ENCODE data around the gene L3MBTL4.

Gene L3MBTL4

DNA sequence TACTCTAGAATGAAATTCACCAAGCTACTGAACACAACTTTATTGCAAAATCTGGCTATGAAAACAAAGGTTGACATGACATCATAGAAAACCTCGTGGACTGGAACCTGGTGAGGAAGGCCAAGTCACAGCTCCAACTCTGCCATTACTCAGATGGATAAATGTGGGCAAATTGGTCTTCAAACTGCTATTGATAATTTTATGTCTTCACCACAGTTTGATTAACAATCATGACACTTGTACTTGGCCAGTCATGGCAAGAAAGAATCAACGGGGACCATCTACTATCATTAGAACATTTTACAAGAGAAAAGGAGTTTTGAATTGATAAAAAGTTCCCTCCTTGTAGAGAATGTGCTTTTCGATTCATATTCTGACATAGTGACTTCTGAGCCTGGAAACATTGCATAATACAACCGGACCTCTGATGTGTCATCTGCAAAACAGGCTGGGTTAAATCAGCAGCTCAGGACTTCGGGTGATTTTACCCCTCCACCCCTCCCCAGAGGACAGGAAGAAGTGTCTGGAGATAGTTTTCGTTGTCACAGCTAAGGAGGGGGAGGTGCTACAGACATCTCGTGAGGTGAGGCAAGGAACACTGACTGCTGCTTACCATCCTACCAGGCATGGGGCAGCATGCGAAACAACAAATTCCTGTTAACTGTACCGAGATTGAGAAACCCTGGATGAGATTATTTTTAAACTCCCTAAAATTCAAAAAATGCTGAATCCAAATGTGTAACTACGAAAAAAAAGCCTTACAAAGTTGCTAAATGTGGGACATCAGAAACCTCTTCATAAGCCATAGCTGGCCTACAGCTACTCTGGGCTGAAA, 8.4 kb downstream of the L3MBTL4 start:
- Histone ChIP-seq H3K27me3 (ENCODE audit: control insufficient read depth in 1 of 2, insufficient read depth in 1 of 2, low read length in 2 of 2) (peaks cover 0 to 4% of the 10 kb centered on the region in 2 experiments), H3K9ac (ENCODE audit: low read length) (peak overlapping the region; percentile 19), H2AFZ (ENCODE audit: low read depth, low read length) (no peak overlapping the region), H4K8ac (ENCODE audit: low read length) (no peak overlapping the region), H2AK5ac (ENCODE audit: low read length, severe bottlenecking) (no peak overlapping the region), H4K91ac (ENCODE audit: low read length) (no peak overlapping the region), H3K36me3 (ENCODE audit: control insufficient read depth in 1 of 2, insufficient read depth in 2 of 2, low read depth in 1 of 2, low read length in 2 of 2) (no peaks in the 10 kb centered on the region), H3K27ac (ENCODE audit: low read length, poor library complexity, severe bottlenecking) (no peak overlapping the region), H3K23ac (ENCODE audit: low read length in 2 of 2) (no peak overlapping the region), H3K4me1 (ENCODE audit: control insufficient read depth, insufficient read depth, low read depth, low read length) (no peaks in the 10 kb centered on the region), H3K14ac (ENCODE audit: low read length in 2 of 2) (no peak overlapping the region), H3K79me1 (replicated peaks; ENCODE audit: low read length, poor library complexity, severe bottlenecking) (no peaks in the 10 kb centered on the region), H2BK120ac (ENCODE audit: low read depth, low read length) (no peak overlapping the region), H3K4me2 (ENCODE audit: low read length, poor library complexity, severe bottlenecking) (no peak overlapping the region), H3K18ac (ENCODE audit: low read depth in 1 of 2, low read length in 2 of 2) (no peak overlapping the region), H2BK15ac (ENCODE audit: low read depth, poor library complexity, severe bottlenecking) (no peak overlapping the region), H3K4me3 (ENCODE audit: insufficient read depth in 1 of 2, low read depth in 1 of 2, low read length in 2 of 2) (peak overlapping the region in 1 of 2 experiments; percentile 59), H3K9me3 (ENCODE audit: control insufficient read depth, low read length) (no peaks in the 10 kb centered on the region), H2BK12ac (ENCODE audit: low read length in 2 of 2) (no peak overlapping the region), H3K4ac (ENCODE audit: low read depth in 1 of 2, low read length in 2 of 2) (no peak overlapping the region), H2BK5ac (ENCODE audit: low read depth, low read length, poor library complexity, severe bottlenecking) (no peak overlapping the region)
- peak; percentile 37 for DNase-seq
- 66% methylated on average over 6 of the region's 10 CpGs for WGBS

DNA sequence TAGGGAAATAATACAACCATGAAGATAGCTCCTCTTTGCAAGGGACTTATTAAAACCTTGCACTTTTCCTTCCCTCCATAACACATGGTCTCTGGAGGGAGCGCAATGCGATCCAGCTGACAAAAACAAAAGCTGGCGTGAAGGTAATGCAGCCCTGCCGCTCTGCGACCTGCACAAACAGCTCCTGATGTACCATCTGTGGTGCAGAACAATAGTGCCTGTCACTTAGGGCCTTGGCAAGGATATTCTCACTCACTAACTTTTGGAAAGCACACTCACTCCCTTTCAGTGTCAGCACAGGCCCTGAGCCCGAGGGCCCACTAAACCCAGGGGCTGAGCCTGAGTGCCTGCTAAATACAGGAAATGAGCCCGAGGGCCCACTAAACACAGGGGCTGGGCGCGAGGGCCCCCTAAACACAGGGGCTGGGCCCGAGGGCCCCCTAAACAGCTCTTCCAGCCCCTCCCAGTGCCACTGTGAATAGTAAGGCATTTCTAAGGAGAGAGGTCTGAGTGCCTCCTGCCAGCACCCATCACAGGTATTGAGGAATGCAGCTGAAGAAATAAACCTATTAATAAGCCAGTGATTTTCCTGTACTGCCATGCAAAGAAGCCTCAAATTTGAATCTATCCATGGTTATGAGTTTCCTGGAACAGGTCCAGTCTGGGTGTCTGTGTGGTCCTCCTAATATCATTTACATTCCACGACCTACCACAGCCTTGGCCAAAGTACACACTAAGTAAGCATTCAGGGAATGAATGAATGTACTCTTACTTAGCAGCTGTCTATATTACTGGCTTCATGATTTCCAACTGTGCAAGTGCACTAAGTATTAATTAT, 9.3 kb downstream of the L3MBTL4 start:
- no peaks in the 10 kb centered on the region for H3K79me1 ChIP-seq (replicated peaks; ENCODE audit: low read length, poor library complexity, severe bottlenecking)
- H3K27me3 ChIP-seq (ENCODE audit: control insufficient read depth in 1 of 2, insufficient read depth in 1 of 2, low read length in 2 of 2), result peaks cover 0 to 4% of the 10 kb centered on the region in 2 experiments
- H3K4me3 ChIP-seq (ENCODE audit: insufficient read depth in 1 of 2, low read depth in 1 of 2, low read length in 2 of 2), result no peak overlapping the region
- H3K4ac ChIP-seq (ENCODE audit: low read depth in 1 of 2, low read length in 2 of 2), result no peak overlapping the region
- H3K14ac ChIP-seq (ENCODE audit: low read length in 2 of 2), result no peak overlapping the region
- WGBS, result 75% methylated on average over 11 of the region's 11 CpGs
- H3K23ac ChIP-seq (ENCODE audit: low read length in 2 of 2), result no peak overlapping the region
- no peaks in the 10 kb centered on the region for H3K9me3 ChIP-seq (ENCODE audit: control insufficient read depth, low read length)
- no peaks in the 10 kb centered on the region for H3K4me1 ChIP-seq (ENCODE audit: control insufficient read depth, insufficient read depth, low read depth, low read length)
- H2AFZ ChIP-seq (ENCODE audit: low read depth, low read length), result no peak overlapping the region
- H2BK5ac ChIP-seq (ENCODE audit: low read depth, low read length, poor library complexity, severe bottlenecking), result no peak overlapping the region
- H3K36me3 ChIP-seq (ENCODE audit: control insufficient read depth in 1 of 2, insufficient read depth in 2 of 2, low read depth in 1 of 2, low read length in 2 of 2), result no peaks in the 10 kb centered on the region
- H2BK120ac ChIP-seq (ENCODE audit: low read depth, low read length), result no peak overlapping the region
- H3K9ac ChIP-seq (ENCODE audit: low read length), result no peak overlapping the region
- H4K8ac ChIP-seq (ENCODE audit: low read length), result no peak overlapping the region
- H2BK15ac ChIP-seq (ENCODE audit: low read depth, poor library complexity, severe bottlenecking), result no peak overlapping the region
- H2AK5ac ChIP-seq (ENCODE audit: low read length, severe bottlenecking), result no peak overlapping the region
- no peak overlapping the region for H4K91ac ChIP-seq (ENCODE audit: low read length)
- DNase-seq, result no peak
- no peak overlapping the region for H3K4me2 ChIP-seq (ENCODE audit: low read length, poor library complexity, severe bottlenecking)
- no peak overlapping the region for H2BK12ac ChIP-seq (ENCODE audit: low read length in 2 of 2)
- no peak overlapping the region for H3K27ac ChIP-seq (ENCODE audit: low read length, poor library complexity, severe bottlenecking)
- no peak overlapping the region for H3K18ac ChIP-seq (ENCODE audit: low read depth in 1 of 2, low read length in 2 of 2)

DNA sequence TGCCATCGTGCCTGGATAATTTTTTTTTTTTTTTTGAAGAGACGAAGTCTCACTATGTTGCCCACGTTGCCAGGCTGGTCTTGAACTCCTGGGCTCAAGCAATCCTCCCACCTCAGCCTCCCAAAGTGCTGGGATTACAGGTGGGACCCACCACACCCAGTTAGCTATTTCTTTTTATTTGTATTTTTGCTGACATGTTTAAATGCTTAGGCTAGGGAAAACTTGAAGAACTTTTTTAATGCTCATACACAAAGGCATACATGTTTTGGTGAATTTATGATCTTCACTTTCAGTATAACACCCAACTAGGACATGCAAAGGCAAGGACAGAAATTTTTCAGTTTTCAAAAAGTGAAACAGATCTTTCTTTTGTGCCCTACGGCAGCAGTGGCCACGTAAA, 9.9 kb downstream of the L3MBTL4 start:
- Histone ChIP-seq H3K4ac (ENCODE audit: low read depth in 1 of 2, low read length in 2 of 2) (no peak overlapping the region), H3K4me3 (ENCODE audit: insufficient read depth in 1 of 2, low read depth in 1 of 2, low read length in 2 of 2) (no peak overlapping the region), H4K91ac (ENCODE audit: low read length) (no peak overlapping the region), H3K4me2 (ENCODE audit: low read length, poor library complexity, severe bottlenecking) (no peak overlapping the region), H3K79me1 (replicated peaks; ENCODE audit: low read length, poor library complexity, severe bottlenecking) (no peaks in the 10 kb centered on the region), H3K27ac (ENCODE audit: low read length, poor library complexity, severe bottlenecking) (no peak overlapping the region), H2BK12ac (ENCODE audit: low read length in 2 of 2) (no peak overlapping the region), H2BK5ac (ENCODE audit: low read depth, low read length, poor library complexity, severe bottlenecking) (no peak overlapping the region), H3K27me3 (ENCODE audit: control insufficient read depth in 1 of 2, insufficient read depth in 1 of 2, low read length in 2 of 2) (peaks cover 0 to under 1% of the 10 kb centered on the region in 2 experiments), H3K14ac (ENCODE audit: low read length in 2 of 2) (no peak overlapping the region), H2AK5ac (ENCODE audit: low read length, severe bottlenecking) (no peak overlapping the region), H4K8ac (ENCODE audit: low read length) (no peak overlapping the region), H3K23ac (ENCODE audit: low read length in 2 of 2) (no peak overlapping the region), H3K9ac (ENCODE audit: low read length) (no peak overlapping the region), H2BK120ac (ENCODE audit: low read depth, low read length) (no peak overlapping the region), H3K4me1 (ENCODE audit: control insufficient read depth, insufficient read depth, low read depth, low read length) (no peaks in the 10 kb centered on the region), H3K18ac (ENCODE audit: low read depth in 1 of 2, low read length in 2 of 2) (no peak overlapping the region), H3K36me3 (ENCODE audit: control insufficient read depth in 1 of 2, insufficient read depth in 2 of 2, low read depth in 1 of 2, low read length in 2 of 2) (no peaks in the 10 kb centered on the region), H2AFZ (ENCODE audit: low read depth, low read length) (no peak overlapping the region), H2BK15ac (ENCODE audit: low read depth, poor library complexity, severe bottlenecking) (no peak overlapping the region), H3K9me3 (ENCODE audit: control insufficient read depth, low read length) (no peaks in the 10 kb centered on the region)
- DNase-seq, result no peak
- 79% methylated on average over 3 of the region's 5 CpGs for WGBS

DNA sequence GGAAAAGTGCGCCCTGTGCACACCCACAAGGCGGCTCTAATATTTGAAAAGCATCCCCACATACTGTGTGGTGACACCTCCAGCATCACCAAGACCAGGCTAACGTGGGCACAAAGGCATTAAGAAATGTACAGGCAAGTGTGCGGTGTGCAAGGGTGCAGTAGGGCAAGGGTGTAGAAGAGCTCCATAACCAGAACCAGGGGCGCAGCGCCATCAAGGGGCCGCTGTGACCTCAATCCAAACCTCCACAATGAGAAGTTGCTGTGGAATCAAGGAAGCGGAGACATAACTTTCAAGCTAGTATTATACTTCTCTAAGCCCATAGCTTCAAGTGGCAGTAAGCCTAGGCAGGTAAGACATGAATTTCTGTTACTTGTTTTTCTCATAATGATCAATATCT, 13.0 kb downstream of the L3MBTL4 start:
- H3K4ac ChIP-seq (ENCODE audit: low read depth in 1 of 2, low read length in 2 of 2), result no peak overlapping the region
- H4K91ac ChIP-seq (ENCODE audit: low read length), result no peak overlapping the region
- H3K36me3 ChIP-seq (ENCODE audit: control insufficient read depth in 1 of 2, insufficient read depth in 2 of 2, low read depth in 1 of 2, low read length in 2 of 2), result no peaks in the 10 kb centered on the region
- no peaks in the 10 kb centered on the region for H3K4me1 ChIP-seq (ENCODE audit: control insufficient read depth, insufficient read depth, low read depth, low read length)
- WGBS, result 58% methylated on average over 5 of the region's 8 CpGs
- H3K9ac ChIP-seq (ENCODE audit: low read length), result no peak overlapping the region
- H2AFZ ChIP-seq (ENCODE audit: low read depth, low read length), result no peak overlapping the region
- no peak overlapping the region for H3K27ac ChIP-seq (ENCODE audit: low read length, poor library complexity, severe bottlenecking)
- H3K4me3 ChIP-seq (ENCODE audit: insufficient read depth in 1 of 2, low read depth in 1 of 2, low read length in 2 of 2), result no peak overlapping the region
- no peak overlapping the region for H2BK5ac ChIP-seq (ENCODE audit: low read depth, low read length, poor library complexity, severe bottlenecking)
- H3K27me3 ChIP-seq (ENCODE audit: control insufficient read depth in 1 of 2, insufficient read depth in 1 of 2, low read length in 2 of 2), result no peaks in the 10 kb centered on the region
- H3K9me3 ChIP-seq (ENCODE audit: control insufficient read depth, low read length), result no peaks in the 10 kb centered on the region
- no peak overlapping the region for H3K18ac ChIP-seq (ENCODE audit: low read depth in 1 of 2, low read length in 2 of 2)
- H3K14ac ChIP-seq (ENCODE audit: low read length in 2 of 2), result no peak overlapping the region
- no peak overlapping the region for H2BK120ac ChIP-seq (ENCODE audit: low read depth, low read length)
- no peaks in the 10 kb centered on the region for H3K79me1 ChIP-seq (replicated peaks; ENCODE audit: low read length, poor library complexity, severe bottlenecking)
- no peak overlapping the region for H4K8ac ChIP-seq (ENCODE audit: low read length)
- DNase-seq, result no peak
- no peak overlapping the region for H2BK12ac ChIP-seq (ENCODE audit: low read length in 2 of 2)
- H2AK5ac ChIP-seq (ENCODE audit: low read length, severe bottlenecking), result no peak overlapping the region
- H3K23ac ChIP-seq (ENCODE audit: low read length in 2 of 2), result no peak overlapping the region
- no peak overlapping the region for H3K4me2 ChIP-seq (ENCODE audit: low read length, poor library complexity, severe bottlenecking)
- H2BK15ac ChIP-seq (ENCODE audit: low read depth, poor library complexity, severe bottlenecking), result no peak overlapping the region
